Measurements from ENCODE around the gene ERN1. TPM values are rescaled to one million over a fixed set of nuclear protein-coding genes. Genes with fewer than 3 reads are reported as not detected.

The ERN1 gene
- total and polyA plus RNA-seq, 2 experiments from 2014 or later = 10.3 to 16.5 TPM

DNA sequence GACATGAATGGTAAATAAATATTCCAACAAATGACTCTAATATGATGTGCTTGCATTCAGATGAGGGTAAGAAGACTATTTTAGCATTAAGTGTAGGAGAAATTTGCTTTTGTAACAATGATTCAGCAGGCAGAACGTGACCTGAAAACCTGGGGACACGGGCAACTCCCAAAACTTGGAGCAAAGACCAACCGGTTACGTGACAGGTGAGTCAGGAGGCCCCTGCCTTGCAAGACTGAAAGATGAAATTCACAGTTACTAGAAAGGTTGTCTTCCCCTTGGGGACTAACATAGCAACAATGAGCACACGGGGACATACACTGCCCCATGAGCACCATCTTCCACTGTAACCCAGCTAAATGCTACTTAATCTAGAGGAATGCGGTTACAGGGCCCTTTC, 33.5 kb upstream of the ERN1 start:
- H3K27ac ChIP-seq = no peak overlapping the region
- no peaks in the 10 kb centered on the region for H3K79me2 ChIP-seq
- no peaks in the 10 kb centered on the region for H4K20me1 ChIP-seq (ENCODE audit: insufficient read depth, poor library complexity, severe bottlenecking)
- H3K9me2 ChIP-seq (replicated peaks; ENCODE audit: insufficient read depth) = no peaks in the 10 kb centered on the region
- H3K4me3 ChIP-seq = no peak overlapping the region
- TF ChIP-seq CTCF (IDR thresholded peaks at IDR 0.05; ENCODE audit: poor library complexity) = no peak
- H3K27me3 ChIP-seq = no peaks in the 10 kb centered on the region
- H3K36me3 ChIP-seq (replicated peaks; ENCODE audit: insufficient read depth, low read depth) = no peaks in the 10 kb centered on the region
- H3K9me3 ChIP-seq (ENCODE audit: low read depth) = no peaks in the 10 kb centered on the region
- WGBS (ENCODE audit: low lambda C conversion rate, missing lambda C conversion rate) = 80% methylated on average over 6 of the region's 6 CpGs
- H3K4me1 ChIP-seq (ENCODE audit: insufficient read depth) = peaks cover 13% of the 10 kb centered on the region
- H2AFZ ChIP-seq = no peak overlapping the region
- DNase-seq (ENCODE audit: low spot score) = no peak
- no peak overlapping the region for H3K4me2 ChIP-seq

- TF ChIP-seq EZH2phosphoT487 (IDR thresholded peaks at IDR 0.05; ENCODE audit: low read depth, severe bottlenecking, unreplicated experiment) (no peak), EZH2 (IDR thresholded peaks at IDR 0.05; ENCODE audit: borderline replicate concordance) (no peak), CTCF (IDR thresholded peaks at IDR 0.05; ENCODE audit: poor library complexity) (no peak)
- no peak overlapping the region for H3K4me2 ChIP-seq
- 83% methylated on average over 2 of the region's 2 CpGs for WGBS (ENCODE audit: low lambda C conversion rate, missing lambda C conversion rate)
- no peaks in the 10 kb centered on the region for H3K27me3 ChIP-seq
- no peak overlapping the region for H2AFZ ChIP-seq
- no peaks in the 10 kb centered on the region for H4K20me1 ChIP-seq (ENCODE audit: insufficient read depth, poor library complexity, severe bottlenecking)
- H3K9me2 ChIP-seq (replicated peaks; ENCODE audit: insufficient read depth) = no peaks in the 10 kb centered on the region
- no peak overlapping the region for H3K27ac ChIP-seq
- peaks cover 20% of the 10 kb centered on the region for H3K4me1 ChIP-seq (ENCODE audit: insufficient read depth)
- no peaks in the 10 kb centered on the region for H3K36me3 ChIP-seq (replicated peaks; ENCODE audit: insufficient read depth, low read depth)
- no peak for DNase-seq (ENCODE audit: low spot score)
- no peaks in the 10 kb centered on the region for H3K79me2 ChIP-seq
- H3K9me3 ChIP-seq (ENCODE audit: low read depth) = no peaks in the 10 kb centered on the region
- H3K4me3 ChIP-seq = no peak overlapping the region
Observed at GRCh38 chr17:64162554-64162953, 32.6 kb upstream of the ERN1 start.

DNA sequence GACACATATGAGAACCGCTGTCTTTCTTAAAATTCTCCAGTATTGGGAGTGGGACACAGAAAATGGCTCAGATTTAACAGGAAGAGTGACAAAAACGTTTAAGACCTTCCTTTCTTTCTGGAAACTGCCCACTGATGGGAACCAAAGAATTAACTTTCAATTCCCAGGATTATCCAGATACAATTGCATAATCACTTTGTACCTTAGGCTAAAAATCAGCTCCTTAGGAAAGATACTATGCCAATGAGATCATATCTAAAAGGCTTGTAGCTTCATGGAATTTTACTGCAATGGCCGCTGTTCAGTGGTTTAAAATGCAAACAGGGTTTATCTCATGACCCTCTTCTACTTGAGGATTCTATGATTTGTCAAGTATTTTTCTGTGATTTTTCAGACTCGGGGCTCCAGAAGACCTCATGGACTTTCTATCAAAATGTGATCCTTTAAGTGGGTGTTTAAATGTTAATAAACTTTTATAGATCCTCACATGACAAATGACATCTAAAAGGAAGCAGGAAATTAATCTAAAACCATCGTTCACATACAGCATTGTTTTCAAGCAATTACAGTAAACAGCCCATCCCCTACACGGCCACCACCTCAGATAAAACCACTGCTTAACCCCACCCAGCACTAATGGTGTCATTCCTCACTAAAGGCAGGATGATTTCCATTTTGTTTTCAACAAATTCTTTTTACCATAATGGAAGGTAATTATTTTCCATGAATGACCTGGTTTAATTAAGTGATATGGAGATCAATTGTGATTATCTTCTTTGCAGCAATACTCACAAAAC, 31.6 kb upstream of the ERN1 start:
- Histone ChIP-seq H3K79me2 (no peaks in the 10 kb centered on the region), H3K36me3 (replicated peaks; ENCODE audit: insufficient read depth, low read depth) (no peaks in the 10 kb centered on the region), H3K9me2 (replicated peaks; ENCODE audit: insufficient read depth) (no peaks in the 10 kb centered on the region), H2AFZ (no peak overlapping the region), H3K4me3 (no peak overlapping the region), H3K4me1 (ENCODE audit: insufficient read depth) (peaks cover 24% of the 10 kb centered on the region), H3K27me3 (no peaks in the 10 kb centered on the region), H3K4me2 (no peak overlapping the region), H3K9me3 (ENCODE audit: low read depth) (no peaks in the 10 kb centered on the region), H4K20me1 (ENCODE audit: insufficient read depth, poor library complexity, severe bottlenecking) (no peaks in the 10 kb centered on the region), H3K27ac (peak overlapping the region; percentile 9)
- DNase-seq (ENCODE audit: low spot score) = no peak
- TF ChIP-seq CTCF (IDR thresholded peaks at IDR 0.05; ENCODE audit: poor library complexity) (no peak), EZH2 (IDR thresholded peaks at IDR 0.05; ENCODE audit: borderline replicate concordance) (no peak), EZH2phosphoT487 (IDR thresholded peaks at IDR 0.05; ENCODE audit: low read depth, severe bottlenecking, unreplicated experiment) (no peak)
- 58% methylated on average over 6 of the region's 6 CpGs for WGBS (ENCODE audit: low lambda C conversion rate, missing lambda C conversion rate)
